ENCODE data around the gene IGF2.

- TF ChIP-seq CTCF (IDR thresholded peaks at IDR 0.05) (no peak), POLR2A (IDR thresholded peaks at IDR 0.05) (no peak), POLR2AphosphoS5 (IDR thresholded peaks at IDR 0.05; ENCODE audit: insufficient read depth in 1 of 2, low read depth in 1 of 2) (no peak)
Observed at GRCh38 chr11:2100361-2101170, 38.6 kb downstream of the IGF2 start.

Data from vagina (tissue), 2 donors.